Subcutaneous abdominal adipose tissue (tissue), 5 donors: Measurements from ENCODE around the gene RASAL2.

Experiments used
- H3K27ac ChIP-seq: one replicate; pipeline ENCODE4 v1.7.0; 2013; ENCODE audit warnings: low read depth, mild to moderate bottlenecking, inconsistent platforms, low read length, moderate library complexity
- H3K27me3 ChIP-seq, 5 donors: one replicate each; pipeline ENCODE4 v1.7.0; 2013; ENCODE audit warnings: low read length in 5 of 5, inconsistent platforms in 1 of 5; ENCODE audit not compliant: control insufficient read depth in 5 of 5, insufficient read depth in 4 of 5
- H3K36me3 ChIP-seq, 5 donors: one replicate each; pipeline ENCODE4 v1.7.0; 2013; ENCODE audit warnings: low read length in 5 of 5; ENCODE audit not compliant: control insufficient read depth in 5 of 5, insufficient read depth in 5 of 5
- H3K4me1 ChIP-seq, 5 donors: one replicate each; pipeline ENCODE4 v1.7.0; 2013; ENCODE audit warnings: low read length in 5 of 5, mild to moderate bottlenecking in 3 of 5, moderate library complexity in 1 of 5; ENCODE audit not compliant: control insufficient read depth in 5 of 5, insufficient read depth in 5 of 5
- H3K4me3 ChIP-seq, 5 donors: one replicate each; pipeline ENCODE4 v1.7.0; 2013; ENCODE audit warnings: low read length in 5 of 5, low read depth in 1 of 5
- H3K9ac ChIP-seq, 5 donors: one replicate each; pipeline ENCODE4 v1.7.0; 2013; ENCODE audit warnings: low read length in 5 of 5, mild to moderate bottlenecking in 4 of 5, moderate library complexity in 3 of 5
- H3K9me3 ChIP-seq, 5 donors: one replicate each; pipeline ENCODE4 v1.7.0; 2013; ENCODE audit warnings: low read length in 5 of 5; ENCODE audit not compliant: control insufficient read depth in 5 of 5
- donor health status: healthy.
- donor health status: healthy.
- donor health status: healthy.
- donor health status: healthy.
- donor health status: healthy.

Gene RASAL2

DNA sequence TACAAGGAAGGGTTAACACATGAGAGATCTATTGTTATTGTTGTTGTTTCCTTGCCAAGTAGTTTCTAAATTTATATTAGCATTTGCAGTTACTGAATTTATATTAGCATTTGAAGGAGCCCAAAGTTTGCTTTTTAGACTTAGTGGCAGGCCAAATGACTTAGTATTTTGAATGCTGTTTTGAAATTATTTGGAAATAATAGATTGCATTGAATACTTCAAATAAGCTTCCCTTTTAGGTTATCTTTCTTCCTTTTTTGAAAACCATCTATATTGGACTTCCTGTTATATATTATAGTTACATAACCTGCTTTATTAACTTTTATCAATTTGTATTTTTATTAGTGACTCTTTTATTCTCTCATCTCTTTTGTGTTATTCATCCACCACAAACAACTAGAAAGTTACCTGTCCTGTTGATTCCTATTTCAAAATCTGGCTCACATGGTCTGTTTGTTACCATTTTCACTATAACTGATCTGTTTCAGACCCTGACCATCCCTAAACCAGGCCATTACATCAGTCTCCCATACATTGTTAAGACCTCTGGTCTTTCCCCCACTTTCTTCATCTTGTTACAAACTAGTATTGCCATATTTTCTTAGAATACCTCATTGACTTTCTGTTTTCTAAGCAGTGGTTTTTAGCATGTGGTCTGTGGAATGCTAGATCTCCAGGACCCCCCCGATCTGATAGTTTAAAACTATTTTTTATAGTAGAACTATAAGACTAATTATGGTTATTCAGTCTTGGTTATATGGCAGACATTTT lies 185.2 kb downstream of the RASAL2 start:
- H3K36me3 ChIP-seq: peaks cover 0 to 5% (median 2%) of the 10 kb centered on the region in 5 donors
- no peaks in the 10 kb centered on the region for H3K27me3 ChIP-seq
- H3K4me1 ChIP-seq: peaks cover 0 to 15% (median 0%) of the 10 kb centered on the region in 5 donors
- no peak overlapping the region for H3K27ac ChIP-seq
- H3K9ac ChIP-seq: no peak overlapping the region
- H3K4me3 ChIP-seq: no peak overlapping the region
- H3K9me3 ChIP-seq: no peaks in the 10 kb centered on the region

DNA sequence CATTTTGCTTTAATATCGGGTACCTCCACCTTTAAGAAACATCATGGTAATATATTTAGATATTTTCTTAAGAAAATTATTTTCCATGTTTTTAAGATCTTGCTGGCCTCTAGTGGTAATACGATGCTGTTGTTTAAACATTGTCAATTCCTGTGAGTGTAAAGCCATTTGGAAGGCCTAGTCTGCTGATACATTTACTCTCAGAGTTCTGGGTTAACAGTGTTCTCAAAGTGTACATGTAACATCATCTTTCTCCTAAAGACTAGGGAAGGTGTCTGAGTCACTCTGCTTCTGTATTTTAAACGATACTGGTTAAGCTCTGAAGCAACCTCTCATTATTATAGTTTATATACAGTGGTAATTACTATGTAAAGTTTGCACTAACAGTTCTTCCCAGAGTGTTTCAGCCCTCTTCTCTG lies 189.1 kb downstream of the RASAL2 start:
- no peak overlapping the region for H3K9ac ChIP-seq
- H3K27ac ChIP-seq: no peak overlapping the region
- H3K36me3 ChIP-seq: peaks cover 7 to 15% (median 10%) of the 10 kb centered on the region in 5 donors
- H3K27me3 ChIP-seq: no peaks in the 10 kb centered on the region
- H3K4me1 ChIP-seq: peaks cover 0 to 14% (median 0%) of the 10 kb centered on the region in 5 donors
- H3K4me3 ChIP-seq: no peak overlapping the region
- no peaks in the 10 kb centered on the region for H3K9me3 ChIP-seq

DNA sequence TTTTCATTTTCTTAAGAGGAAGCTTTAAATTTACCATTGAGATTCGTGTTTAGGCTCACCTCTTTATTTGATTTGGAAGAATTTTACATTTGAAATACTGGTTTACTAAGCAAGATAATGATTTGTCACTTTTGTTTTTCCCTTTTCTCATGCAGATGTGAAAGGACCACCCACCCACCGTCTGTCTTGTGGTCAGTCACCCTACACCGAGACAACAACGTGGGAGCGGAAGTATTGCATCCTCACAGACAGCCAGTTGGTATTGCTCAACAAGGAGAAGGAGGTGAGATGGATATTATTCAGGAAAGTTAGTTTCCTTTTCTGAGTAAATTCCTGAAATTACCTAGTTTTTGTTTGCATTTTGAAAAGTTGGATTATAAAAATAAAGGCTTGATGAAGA lies 189.5 kb downstream of the RASAL2 start:
- Histone ChIP-seq H3K27me3 (no peaks in the 10 kb centered on the region), H3K4me3 (no peak overlapping the region), H3K9me3 (no peaks in the 10 kb centered on the region), H3K9ac (no peak overlapping the region), H3K4me1 (peaks cover 0 to 14% (median 0%) of the 10 kb centered on the region in 5 donors), H3K27ac (no peak overlapping the region), H3K36me3 (peaks cover 7 to 19% (median 10%) of the 10 kb centered on the region in 5 donors)

DNA sequence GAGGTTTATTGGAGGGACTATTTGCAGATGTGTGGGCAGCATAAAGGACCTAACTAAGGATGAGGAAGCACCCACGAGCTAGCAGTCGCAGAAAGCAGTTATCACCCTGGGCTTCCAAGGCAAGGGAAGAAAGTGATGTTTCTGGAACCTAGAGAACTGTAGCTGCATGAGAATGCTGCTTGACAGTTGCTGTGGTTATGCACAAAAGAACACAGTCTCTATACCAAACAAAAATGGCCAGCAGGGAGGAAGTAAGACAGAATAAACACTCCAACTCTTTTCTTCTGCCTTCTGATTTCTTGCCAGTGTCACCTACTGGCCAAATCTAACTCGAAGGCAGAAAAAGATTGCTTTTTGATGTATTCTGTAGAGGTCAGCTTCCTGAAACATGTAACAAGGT lies 190.2 kb downstream of the RASAL2 start:
- Histone ChIP-seq H3K9ac (peak overlapping the region in 1 of 5 donors; percentile 17), H3K27ac (no peak overlapping the region), H3K36me3 (peaks cover 7 to 19% (median 10%) of the 10 kb centered on the region in 5 donors), H3K9me3 (no peaks in the 10 kb centered on the region), H3K27me3 (no peaks in the 10 kb centered on the region), H3K4me1 (peaks cover 0 to 10% (median 0%) of the 10 kb centered on the region in 5 donors), H3K4me3 (no peak overlapping the region)

DNA sequence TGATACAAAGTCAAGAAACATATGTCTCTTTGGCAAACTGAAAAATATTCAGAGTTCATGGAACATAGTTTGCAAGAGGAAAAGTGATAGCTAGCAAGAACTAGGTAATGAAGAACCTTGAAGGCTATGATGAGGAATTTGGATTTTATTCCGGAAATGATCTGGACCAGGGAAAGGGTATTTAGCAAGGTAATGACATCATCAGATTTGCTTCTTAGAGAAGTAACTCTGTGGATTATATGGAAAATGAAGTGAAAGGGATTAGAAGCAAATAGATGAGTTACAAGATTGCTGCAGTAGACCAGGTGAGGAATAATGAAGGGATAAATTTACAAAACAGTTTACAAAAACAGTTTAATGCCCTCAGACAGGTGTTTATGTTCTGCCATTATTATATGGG lies 197.3 kb downstream of the RASAL2 start:
- H3K27me3 ChIP-seq: no peaks in the 10 kb centered on the region
- H3K9ac ChIP-seq: no peak overlapping the region
- H3K27ac ChIP-seq: no peak overlapping the region
- H3K36me3 ChIP-seq: peaks cover 0 to 8% (median 2%) of the 10 kb centered on the region in 5 donors
- H3K4me3 ChIP-seq: no peak overlapping the region
- H3K4me1 ChIP-seq: no peaks in the 10 kb centered on the region
- H3K9me3 ChIP-seq: no peaks in the 10 kb centered on the region

DNA sequence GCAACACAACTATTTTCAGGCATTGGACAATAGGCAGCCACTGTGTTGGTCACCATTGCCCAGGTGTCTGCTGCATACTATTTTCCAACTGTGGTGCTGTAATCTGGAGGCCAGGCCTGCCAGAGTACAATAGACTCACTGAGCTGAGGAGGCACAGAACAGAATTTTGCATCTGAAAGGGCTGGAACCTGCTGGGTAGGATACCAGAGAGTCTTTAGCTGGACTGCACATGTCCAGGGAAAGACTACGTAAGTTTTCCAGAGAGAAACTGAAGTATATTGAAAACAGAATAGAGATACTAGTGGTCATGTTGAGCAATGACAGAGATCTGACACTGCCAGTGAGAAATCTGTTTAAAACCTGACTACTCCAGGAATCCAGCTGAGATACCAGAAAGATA lies 200.8 kb downstream of the RASAL2 start:
- Histone ChIP-seq H3K36me3 (no peaks in the 10 kb centered on the region), H3K4me1 (no peaks in the 10 kb centered on the region), H3K9me3 (no peaks in the 10 kb centered on the region), H3K27me3 (no peaks in the 10 kb centered on the region), H3K27ac (no peak overlapping the region), H3K9ac (no peak overlapping the region), H3K4me3 (no peak overlapping the region)

DNA sequence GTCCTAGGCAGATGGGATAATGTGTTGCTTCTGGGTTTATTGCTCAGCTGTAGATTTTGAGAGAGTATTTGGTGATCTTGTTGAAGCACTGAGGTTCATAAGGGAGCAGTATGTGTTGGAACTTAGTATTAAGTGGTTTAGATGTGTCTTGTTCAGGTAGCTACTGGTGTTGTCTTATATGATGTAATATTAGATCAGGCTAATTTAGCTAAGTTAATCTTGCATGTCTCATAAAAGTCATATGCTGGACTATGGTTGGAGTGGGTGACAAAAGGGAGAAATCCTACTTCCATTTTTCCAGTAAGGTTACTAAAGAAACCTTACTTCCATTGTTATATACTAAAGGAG lies 206.4 kb downstream of the RASAL2 start:
- H3K27ac ChIP-seq: no peak overlapping the region

DNA sequence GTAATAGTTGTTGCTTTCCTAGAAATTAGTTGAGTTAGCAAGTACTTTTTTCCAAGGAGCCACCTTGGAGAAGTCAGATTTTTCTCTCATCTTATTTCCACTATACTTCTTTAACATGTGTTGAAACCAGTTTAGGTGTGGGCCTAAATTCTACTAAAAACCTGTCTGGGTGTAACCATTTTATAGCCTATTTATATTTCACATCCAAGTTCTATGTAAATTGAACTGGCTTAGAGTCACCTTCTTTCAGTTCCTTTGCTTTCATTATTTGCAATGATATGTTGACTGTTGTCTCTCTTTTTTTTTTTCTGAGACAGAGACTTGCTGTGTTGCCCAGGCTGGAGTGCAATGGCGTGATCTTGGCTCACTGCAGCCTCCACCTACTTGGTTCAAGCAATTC lies 207.2 kb downstream of the RASAL2 start:
- Histone ChIP-seq H3K4me1 (peaks cover 0 to 4% (median 0%) of the 10 kb centered on the region in 5 donors), H3K9me3 (no peaks in the 10 kb centered on the region), H3K27me3 (no peaks in the 10 kb centered on the region), H3K27ac (no peak overlapping the region), H3K36me3 (no peaks in the 10 kb centered on the region), H3K4me3 (no peak overlapping the region), H3K9ac (no peak overlapping the region)

More for the DNA sequence above, 206.4 kb downstream of the RASAL2 start:
- no peaks in the 10 kb centered on the region for H3K36me3 ChIP-seq
- H3K4me1 ChIP-seq: peaks cover 0 to 4% (median 0%) of the 10 kb centered on the region in 5 donors
- H3K9me3 ChIP-seq: no peaks in the 10 kb centered on the region
- H3K4me3 ChIP-seq: no peak overlapping the region
- no peaks in the 10 kb centered on the region for H3K27me3 ChIP-seq
- H3K9ac ChIP-seq: no peak overlapping the region

DNA sequence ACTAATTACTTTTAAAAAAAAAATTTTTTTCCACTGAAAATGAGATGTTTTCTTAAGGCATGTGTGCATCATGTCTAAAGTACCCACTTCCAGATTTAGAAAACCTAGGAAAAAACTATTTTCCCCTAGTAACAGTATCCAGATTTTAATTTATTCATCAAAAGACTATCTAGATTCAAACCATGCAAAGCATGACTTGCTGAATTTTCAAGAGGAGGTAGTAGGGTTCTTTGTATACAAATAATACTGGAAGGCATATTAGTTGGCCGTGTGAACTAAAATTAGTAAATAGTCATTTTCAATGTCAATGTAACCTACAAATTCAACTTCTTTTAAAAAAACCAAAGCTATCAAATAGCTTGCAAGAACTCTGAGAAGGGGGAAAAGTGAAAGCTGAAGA lies 213.4 kb downstream of the RASAL2 start:
- Histone ChIP-seq H3K27me3 (no peaks in the 10 kb centered on the region), H3K4me1 (peaks cover 2 to 12% (median 9%) of the 10 kb centered on the region in 5 donors), H3K4me3 (no peak overlapping the region), H3K36me3 (no peaks in the 10 kb centered on the region), H3K27ac (no peak overlapping the region), H3K9ac (no peak overlapping the region), H3K9me3 (no peaks in the 10 kb centered on the region)

DNA sequence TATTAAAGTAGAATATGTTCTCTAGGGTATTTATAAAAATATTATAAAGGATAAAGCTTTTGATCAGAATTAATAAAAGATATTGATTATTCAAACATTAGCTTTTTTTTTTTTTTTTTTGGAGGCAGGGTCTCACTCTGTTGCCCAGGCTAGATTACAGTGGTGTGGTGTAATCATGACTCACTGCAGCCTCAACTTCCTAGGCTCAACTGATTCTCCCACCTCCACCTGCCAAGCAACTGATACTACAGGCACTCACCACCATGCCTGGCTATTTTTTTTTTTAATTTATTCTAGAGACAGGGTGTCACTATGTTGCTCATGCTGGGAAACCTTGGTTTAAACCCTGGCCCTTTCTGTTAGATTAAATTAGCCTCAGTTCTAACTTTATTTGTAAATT lies 214.5 kb downstream of the RASAL2 start:
- no peak overlapping the region for H3K9ac ChIP-seq
- no peaks in the 10 kb centered on the region for H3K27me3 ChIP-seq
- H3K4me1 ChIP-seq: peaks cover 2 to 12% (median 9%) of the 10 kb centered on the region in 5 donors
- H3K36me3 ChIP-seq: no peaks in the 10 kb centered on the region
- H3K27ac ChIP-seq: no peak overlapping the region
- no peaks in the 10 kb centered on the region for H3K9me3 ChIP-seq
- H3K4me3 ChIP-seq: no peak overlapping the region
